ENCODE data around the gene TLE5. TPM values are rescaled to one million over a fixed set of nuclear protein-coding genes. Genes with fewer than 3 reads are reported as not detected.
A peak's percentile ranks its signal among the peaks of the same experiment; 100 is the strongest.

TLE5 gene
- total RNA-seq, 3 donors from 2014 or later, result 427 to 664 (median 556) TPM

- H3K4me1 ChIP-seq (ENCODE audit: low read depth), result peaks cover 65% of the 10 kb centered on the region
- no peak overlapping the region for H3K4me3 ChIP-seq
- peak; percentile 60 to 71 (median 70) for DNase-seq
- intact Hi-C loops (cut with DNase I, micrococcal nuclease), result no loop called here
- TF ChIP-seq CTCF (IDR thresholded peaks at IDR 0.05), result no peak
- H3K36me3 ChIP-seq (ENCODE audit: low read depth), result no peaks in the 10 kb centered on the region
- ATAC-seq, result peak; percentile 32
- H3K9me3 ChIP-seq, result no peaks in the 10 kb centered on the region
These were observed 36.4 kb upstream of the TLE5 start for GRCh38 chr19:3098515-3099346.

GRCh38 chr19:3098141-3098514, 35.8 kb upstream of the TLE5 start:
- no peak overlapping the region for H3K4me3 ChIP-seq
- DNase-seq (peak in 1 of 3 donors; percentile 63), ATAC-seq (peak; percentile 16)
- H3K4me1 ChIP-seq (ENCODE audit: low read depth), result peaks cover 59% of the 10 kb centered on the region
- no peaks in the 10 kb centered on the region for H3K9me3 ChIP-seq
- intact Hi-C loops (cut with DNase I, micrococcal nuclease), result no loop called here
- TF ChIP-seq CTCF (IDR thresholded peaks at IDR 0.05), result no peak
- H3K36me3 ChIP-seq (ENCODE audit: low read depth), result no peaks in the 10 kb centered on the region

GRCh38 chr19:3097442-3097871, 35.2 kb upstream of the TLE5 start:
- no peaks in the 10 kb centered on the region for H3K36me3 ChIP-seq (ENCODE audit: low read depth)
- peak; percentile 61 to 66 (median 62) for DNase-seq

GRCh38 chr19:3096902-3097326, 34.6 kb upstream of the TLE5 start:
- H3K9me3 ChIP-seq, result no peaks in the 10 kb centered on the region
- no peaks in the 10 kb centered on the region for H3K36me3 ChIP-seq (ENCODE audit: low read depth)
- peak in 1 of 3 donors; percentile 62 for DNase-seq
- H3K4me3 ChIP-seq, result no peak overlapping the region
- no peak for TF ChIP-seq CTCF (IDR thresholded peaks at IDR 0.05)
- intact Hi-C loops (cut with DNase I, micrococcal nuclease), result no loop called here
- peaks cover 49% of the 10 kb centered on the region for H3K4me1 ChIP-seq (ENCODE audit: low read depth)
- no peak for ATAC-seq

More at GRCh38 chr19:3097442-3097871, 35.2 kb upstream of the TLE5 start:
- intact Hi-C loops (cut with DNase I, micrococcal nuclease), result no loop called here
- Histone ChIP-seq H3K4me1 (ENCODE audit: low read depth) (peaks cover 53% of the 10 kb centered on the region), H3K4me3 (no peak overlapping the region), H3K9me3 (no peaks in the 10 kb centered on the region)
- TF ChIP-seq CTCF (IDR thresholded peaks at IDR 0.05), result no peak
- peak; percentile 18 for ATAC-seq

- H3K4me3 ChIP-seq, result no peak overlapping the region
- no peaks in the 10 kb centered on the region for H3K36me3 ChIP-seq (ENCODE audit: low read depth)
- H3K4me1 ChIP-seq (ENCODE audit: low read depth), result peaks cover 48% of the 10 kb centered on the region
- DNase-seq (peak; percentile 45 to 63 (median 61)), ATAC-seq (no peak)
- intact Hi-C loops (cut with DNase I, micrococcal nuclease), result no loop called here
- no peaks in the 10 kb centered on the region for H3K9me3 ChIP-seq
- TF ChIP-seq CTCF (IDR thresholded peaks at IDR 0.05), result no peak
These were observed 34.1 kb upstream of the TLE5 start for GRCh38 chr19:3096267-3096901.

All from mucosa of descending colon (tissue), 3 donors.